ENCODE results near the gene VPS50.

DNA sequence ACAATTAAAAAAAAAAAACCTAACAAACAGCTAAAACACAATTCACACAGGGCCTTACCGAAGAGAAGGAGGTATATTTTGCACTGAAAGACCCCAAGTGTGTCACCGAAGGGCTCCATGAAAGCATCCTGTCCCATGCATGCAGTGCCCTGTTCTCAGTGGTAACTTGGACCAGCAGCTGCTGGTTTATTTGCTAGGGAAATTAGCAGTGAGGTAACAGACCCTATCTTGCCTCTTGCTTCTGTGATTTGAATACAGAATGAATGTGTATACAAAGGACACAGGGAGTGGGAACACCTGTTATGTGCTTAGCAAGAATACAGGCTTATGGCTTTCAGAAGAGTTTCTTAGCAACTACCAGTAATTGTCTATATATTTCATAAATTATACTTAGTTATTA lies 5.9 kb upstream of the VPS50 start, which contains the start of gene HEPACAM2:
- TF ChIP-seq CREB1 (IDR thresholded peaks at IDR 0.05; ENCODE audit: low read depth) (no peak), TEAD4 (IDR thresholded peaks at IDR 0.05) (no peak), YY1 (IDR thresholded peaks at IDR 0.05; ENCODE audit: low read depth) (no peak), CEBPB (IDR thresholded peaks at IDR 0.05) (no peak), MAX (IDR thresholded peaks at IDR 0.05) (no peak), RAD21 (IDR thresholded peaks at IDR 0.05; ENCODE audit: low read depth) (no peak)
